Adrenal gland (tissue), 12 donors: ENCODE results near the gene HYAL4. TPM values are rescaled to one million over a fixed set of nuclear protein-coding genes. Genes with fewer than 3 reads are reported as not detected.

Experiments
- DNase-seq, 7 donors: peaks; one replicate each; pipeline ENCODE4 v3.0.0-alpha.2; 2019 to 2020
- H3K27ac ChIP-seq, 5 donors: fragments of 200-600 bp; sonication (generic) in 4 of 5; 1 replicate in 3 of 5; 2 replicates in 2 of 5; pipeline versions ENCODE4 v1.5.1 to v1.8.0; 2016 to 2020; ENCODE audit warnings: mild to moderate bottlenecking in 1 of 5
- H3K27me3 ChIP-seq: fragments of 200-600 bp; 2 replicates; pipeline ENCODE4 v1.8.0; 2021
- H3K36me3 ChIP-seq, 2 donors: fragments of 200-600 bp; replicated peaks in 1 of 2; 1 replicate in 1 of 2; 2 replicates in 1 of 2; pipeline versions ENCODE4 v1.5.1 to v1.8.0; 2018 to 2022
- H3K4me1 ChIP-seq, 2 donors: fragments of 200-600 bp; replicated peaks in 1 of 2; 1 replicate in 1 of 2; 2 replicates in 1 of 2; pipeline versions ENCODE4 v1.5.1 to v1.8.0; 2018 to 2021
- H3K4me3 ChIP-seq, 4 donors: fragments of 200-600 bp; sonication (generic) in 3 of 4; one replicate each; pipeline ENCODE4 v1.5.1; 2016 to 2018
- H3K9me3 ChIP-seq, 3 donors: fragments of 200-600 bp; sonication (generic) in 1 of 3; replicated peaks in 1 of 3; 1 replicate in 2 of 3; 2 replicates in 1 of 3; pipeline versions ENCODE4 v1.5.1 to v1.8.0; 2016 to 2021
- CTCF ChIP-seq, 6 experiments: fragments of 450-650 bp in 4 of 6; fragments of 200-600 bp in 2 of 6; sonication (generic) in 1 of 6; IDR thresholded peaks; 1 replicate in 5 of 6; 2 replicates in 1 of 6; pipeline versions ENCODE4 v1.5.1 to v1.8.0; 2016 to 2021; ENCODE audit warnings: antibody characterized with exemption in 6 of 6, mild to moderate bottlenecking in 2 of 6, moderate library complexity in 1 of 6
- POLR2A ChIP-seq, 2 donors: fragments of 450-650 bp; IDR thresholded peaks; one replicate each; pipeline ENCODE4 v1.6.1; 2017; ENCODE audit warnings: antibody characterized with exemption in 2 of 2, mild to moderate bottlenecking in 2 of 2, moderate library complexity in 1 of 2
- WGBS, 4 donors: extraction: QIAGEN DNeasy Blood & Tissue Kit in 2 of 4; methylation state at CpG; one replicate each; pipeline versions ENCODE4 v1.1.5 to v1.1.7; 2013 to 2017; 5-methylcytosine and 5-hydroxymethylcytosine counted together
- intact Hi-C, 2 donors: fragments of 100-400 bp; cut with DNase I; formaldehyde crosslinking; loops; one replicate each; pipeline versions ENCODE4 v1.14.1 to v1.15.0; 2022 to 2023
- polyA plus RNA-seq, 3 donors: library from polyadenylated mRNA; stranded (reverse); fragments of 200-250 nt in 2 of 3; fragments of 350-450 nt in 1 of 3; fragmentation: Illumina TruSeq in 1 of 3; extraction: RNeasy Lipid Tissue Mini Kit (QIAGEN cat#74804) in 1 of 3; gene quantifications; one replicate each; pipeline ENCODE4 v1.2.3, GENCODE V29; 2013 to 2014
- total RNA-seq, 9 donors: library from RNA; depleted of rRNA in 4 of 9; stranded (reverse); fragments of >200 nt in 4 of 9; fragments of 120-200 nt in 1 of 9; fragmentation: NEBNext Ultra II Directional in 1 of 9; extraction: Animal tissue kit (Norgen Biotek cat#: 25700) in 1 of 9; gene quantifications; one replicate each; pipeline versions ENCODE4 v1.1.0 to v1.2.4, GENCODE V29; 2013 to 2023
- donor health status: healthy with polysubstance abuse.
- donor health status: Bipolar disorder and iron deficiency.
- donor health status: DM: yes; HTN: yes; CAD: no.
- donor health status: DM: no; HTN: no; CAD: no.
- donor health status: DM: no; HTN: no; CAD: no.
- donor health status: DM: yes; HTN: yes; CAD: no.

The HYAL4 gene
- total and polyA plus RNA-seq, 12 donors = 0.17 TPM; not detected in 11

- no peak for DNase-seq
- intact Hi-C loops = loop anchor here (5.0 to 10.0 kb wide), 3 partner anchors 64 to 186 kb away; no protein-coding TSS in a partner anchor
- no peak overlapping the region for H3K4me3 ChIP-seq
- no peak overlapping the region for H3K27ac ChIP-seq
- no peaks in the 10 kb centered on the region for H3K4me1 ChIP-seq
- no peaks in the 10 kb centered on the region for H3K36me3 ChIP-seq
- TF ChIP-seq POLR2A (IDR thresholded peaks at IDR 0.05) (no peak), CTCF (IDR thresholded peaks at IDR 0.05) (no peak)
- H3K27me3 ChIP-seq = no peaks in the 10 kb centered on the region
- no peaks in the 10 kb centered on the region for H3K9me3 ChIP-seq
Observed at GRCh38 chr7:123860848-123861247, 15.9 kb downstream of the HYAL4 start.

- Histone ChIP-seq H3K9me3 (no peaks in the 10 kb centered on the region), H3K27me3 (no peaks in the 10 kb centered on the region), H3K4me1 (no peaks in the 10 kb centered on the region), H3K27ac (no peak overlapping the region), H3K4me3 (no peak overlapping the region), H3K36me3 (no peaks in the 10 kb centered on the region)
- no peak for DNase-seq
- intact Hi-C loops = loop anchor here (5.0 to 10.0 kb wide), 3 partner anchors 65 to 188 kb away; no protein-coding TSS in a partner anchor
- TF ChIP-seq POLR2A (IDR thresholded peaks at IDR 0.05) (no peak), CTCF (IDR thresholded peaks at IDR 0.05) (no peak)
Observed at GRCh38 chr7:123862775-123863174, 17.8 kb downstream of the HYAL4 start.

- Histone ChIP-seq H3K9me3 (no peaks in the 10 kb centered on the region), H3K27ac (no peak overlapping the region), H3K36me3 (no peaks in the 10 kb centered on the region), H3K27me3 (no peaks in the 10 kb centered on the region), H3K4me1 (no peaks in the 10 kb centered on the region), H3K4me3 (no peak overlapping the region)
- TF ChIP-seq CTCF (IDR thresholded peaks at IDR 0.05) (no peak), POLR2A (IDR thresholded peaks at IDR 0.05) (no peak)
- DNase-seq = no peak
- 83 to 97% (median 92%) methylated on average over 1 of the region's 1 CpG for WGBS, 4 donors
- intact Hi-C loops = loop anchor here (5.0 to 10.0 kb wide), 3 partner anchors 66 to 189 kb away; no protein-coding TSS in a partner anchor
Observed at GRCh38 chr7:123863461-123863860, 18.5 kb downstream of the HYAL4 start.

- Histone ChIP-seq H3K36me3 (no peaks in the 10 kb centered on the region), H3K9me3 (no peaks in the 10 kb centered on the region)
- intact Hi-C loops = loop anchor here (5.0 to 10.0 kb wide), 3 partner anchors 67 to 189 kb away; no protein-coding TSS in a partner anchor
Observed at GRCh38 chr7:123864012-123864411, 19.0 kb downstream of the HYAL4 start.

More at GRCh38 chr7:123864012-123864411, 19.0 kb downstream of the HYAL4 start:
- DNase-seq = no peak
- H3K27me3 ChIP-seq = no peaks in the 10 kb centered on the region
- H3K27ac ChIP-seq = no peak overlapping the region
- 10 to 71% (median 35%) methylated on average over 1 of the region's 1 CpG for WGBS, 4 donors
- H3K4me1 ChIP-seq = no peaks in the 10 kb centered on the region
- TF ChIP-seq POLR2A (IDR thresholded peaks at IDR 0.05) (no peak), CTCF (IDR thresholded peaks at IDR 0.05) (no peak)
- no peak overlapping the region for H3K4me3 ChIP-seq
